Fibroblast of lung (primary cell): ENCODE data around the gene TMEM140.

Source experiments
- EZH2 ChIP-seq: IDR thresholded peaks from 2 replicates; pipeline ENCODE4 v1.5.1; 2012; ENCODE audit warnings: low read length, control low read depth, mild to moderate bottlenecking; ENCODE audit errors: missing control alignments
- TF ChIP-seq, protein P1 (sequence below), 2 donors: IDR thresholded peaks in 1 of 2; conservative IDR thresholded peaks in 1 of 2; 1 replicate in 1 of 2; 2 replicates in 1 of 2; pipeline ENCODE4 v1.5.1; 2011 to 2012; ENCODE audit warnings: low read length in 2 of 2, control low read depth in 1 of 2, inconsistent platforms in 1 of 2, low read depth in 1 of 2, mild to moderate bottlenecking in 1 of 2

DNA sequence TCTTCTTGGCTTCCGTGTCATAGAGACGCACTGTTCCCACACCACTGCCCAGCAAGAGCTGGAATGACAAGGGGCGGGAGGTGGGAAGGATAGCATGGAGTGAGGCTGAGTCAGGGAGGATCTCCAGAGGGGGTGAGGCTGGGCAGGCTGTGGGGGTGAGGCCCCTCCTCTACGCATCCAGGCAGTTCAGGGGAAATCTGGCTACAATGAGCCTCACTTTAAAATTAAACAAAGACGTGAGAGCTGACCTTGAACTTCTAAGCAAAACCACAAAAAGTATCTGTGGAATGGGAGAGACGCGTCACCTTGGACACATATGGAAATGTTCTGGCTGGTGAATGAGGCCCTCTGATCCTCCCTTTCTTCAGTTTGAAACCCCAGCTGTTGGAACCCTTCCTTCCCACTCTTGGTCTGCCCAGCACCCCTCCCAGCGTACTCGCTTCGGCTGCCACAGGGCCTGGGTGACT, 45.8 kb downstream of the TMEM140 start:
- TF ChIP-seq, protein P1, sequence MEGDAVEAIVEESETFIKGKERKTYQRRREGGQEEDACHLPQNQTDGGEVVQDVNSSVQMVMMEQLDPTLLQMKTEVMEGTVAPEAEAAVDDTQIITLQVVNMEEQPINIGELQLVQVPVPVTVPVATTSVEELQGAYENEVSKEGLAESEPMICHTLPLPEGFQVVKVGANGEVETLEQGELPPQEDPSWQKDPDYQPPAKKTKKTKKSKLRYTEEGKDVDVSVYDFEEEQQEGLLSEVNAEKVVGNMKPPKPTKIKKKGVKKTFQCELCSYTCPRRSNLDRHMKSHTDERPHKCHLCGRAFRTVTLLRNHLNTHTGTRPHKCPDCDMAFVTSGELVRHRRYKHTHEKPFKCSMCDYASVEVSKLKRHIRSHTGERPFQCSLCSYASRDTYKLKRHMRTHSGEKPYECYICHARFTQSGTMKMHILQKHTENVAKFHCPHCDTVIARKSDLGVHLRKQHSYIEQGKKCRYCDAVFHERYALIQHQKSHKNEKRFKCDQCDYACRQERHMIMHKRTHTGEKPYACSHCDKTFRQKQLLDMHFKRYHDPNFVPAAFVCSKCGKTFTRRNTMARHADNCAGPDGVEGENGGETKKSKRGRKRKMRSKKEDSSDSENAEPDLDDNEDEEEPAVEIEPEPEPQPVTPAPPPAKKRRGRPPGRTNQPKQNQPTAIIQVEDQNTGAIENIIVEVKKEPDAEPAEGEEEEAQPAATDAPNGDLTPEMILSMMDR (conservative IDR thresholded peaks at IDR 0.05 in 1 of 2, IDR thresholded peaks at IDR 0.05 in 1 of 2; ENCODE audit: low read depth in 1 of 2, low read length in 2 of 2) = no peak
- no peak for TF ChIP-seq EZH2
